ENCODE data around the gene OR1L6.

Gene OR1L6, protein sequence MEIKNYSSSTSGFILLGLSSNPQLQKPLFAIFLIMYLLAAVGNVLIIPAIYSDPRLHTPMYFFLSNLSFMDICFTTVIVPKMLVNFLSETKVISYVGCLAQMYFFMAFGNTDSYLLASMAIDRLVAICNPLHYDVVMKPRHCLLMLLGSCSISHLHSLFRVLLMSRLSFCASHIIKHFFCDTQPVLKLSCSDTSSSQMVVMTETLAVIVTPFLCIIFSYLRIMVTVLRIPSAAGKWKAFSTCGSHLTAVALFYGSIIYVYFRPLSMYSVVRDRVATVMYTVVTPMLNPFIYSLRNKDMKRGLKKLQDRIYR

DNA sequence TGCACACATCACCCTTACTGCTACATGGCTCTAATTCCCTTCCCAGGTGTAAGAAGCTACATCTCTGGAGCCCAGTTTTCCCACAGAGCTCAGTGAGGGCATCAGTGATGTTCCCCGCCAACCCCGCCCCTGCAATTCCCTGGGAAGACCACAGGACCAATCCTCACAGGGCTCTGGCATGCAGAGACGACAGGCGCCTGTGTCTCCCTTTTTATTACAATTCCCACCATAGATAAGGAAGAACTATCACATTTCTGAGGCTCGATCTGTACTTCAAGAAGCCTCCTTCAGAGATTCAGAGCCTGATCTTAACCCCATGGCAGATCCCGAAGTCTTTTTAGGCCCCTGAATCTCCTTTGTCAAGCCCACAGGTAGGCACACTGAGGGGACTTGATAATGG is at the start of gene OR1L6:
Gene OR1L6 (plus strand): TSS at position 301 of the 400 bp plus-strand sequence. CDS start 7,545 bp downstream, outside the sequence.
- intact Hi-C loops (cut with micrococcal nuclease), result no loop called here
- Mint-ChIP-seq H3K27ac (no peak within 1 kb of the TSS), H3K27me3 (no peaks in the 10 kb centered on the region), H3K9me3 (peaks cover 13% of the 10 kb centered on the region), H3K36me3 (ENCODE audit: low read depth) (no peaks in the 10 kb centered on the region), H3K4me1 (ENCODE audit: low read depth) (no peaks in the 10 kb centered on the region), H3K4me3 (no peak within 1 kb of the TSS)

DNA sequence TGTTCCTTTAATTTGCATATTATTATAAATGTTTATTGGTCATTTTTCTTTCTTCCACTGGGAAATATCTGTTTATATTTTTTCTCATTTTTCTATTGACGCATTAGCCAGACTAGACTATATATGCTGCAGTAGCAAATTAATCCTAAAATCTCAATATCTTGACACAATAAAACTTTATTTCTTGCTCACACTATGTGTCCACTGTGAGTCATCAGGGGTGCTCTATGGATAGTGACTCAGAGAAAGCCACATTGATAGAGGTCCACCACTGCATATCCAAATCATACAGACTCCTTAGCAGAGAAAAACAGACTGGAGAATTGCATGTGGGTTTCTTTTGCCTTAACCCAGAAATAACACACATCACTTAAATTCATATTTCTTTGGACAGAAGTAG is 46.4 kb upstream of the OR1L6 start:
- H3K27ac Mint-ChIP-seq, result no peak overlapping the region
- no peak overlapping the region for H3K4me3 Mint-ChIP-seq
- H3K9me3 Mint-ChIP-seq, result peaks cover 19% of the 10 kb centered on the region

DNA sequence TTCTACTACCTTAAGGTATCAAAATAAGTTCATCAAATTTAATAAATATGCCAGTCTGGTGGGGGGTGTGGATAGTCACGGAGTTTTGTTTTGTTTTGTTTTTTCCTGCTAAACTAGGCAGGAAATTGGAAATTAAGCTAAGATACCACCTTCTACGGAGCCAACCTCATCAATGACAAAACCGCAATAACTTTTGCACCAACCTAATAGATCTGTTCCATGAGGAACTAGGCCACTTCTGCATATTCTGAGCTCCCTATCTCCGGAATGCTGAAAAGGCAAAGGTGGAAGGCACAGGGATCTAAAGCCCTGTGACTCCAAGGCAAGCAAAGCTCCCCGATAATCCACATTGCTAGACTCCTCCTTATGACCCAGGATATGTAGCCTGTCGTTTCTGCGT is 24.1 kb upstream of the OR1L6 start:
- H3K4me3 Mint-ChIP-seq, result no peak overlapping the region
- H3K27me3 Mint-ChIP-seq, result no peaks in the 10 kb centered on the region
- intact Hi-C loops (cut with micrococcal nuclease), result no loop called here
- no peak overlapping the region for H3K27ac Mint-ChIP-seq
- H3K9me3 Mint-ChIP-seq, result peaks cover 45% of the 10 kb centered on the region
- H3K4me1 Mint-ChIP-seq (ENCODE audit: low read depth), result no peaks in the 10 kb centered on the region
- no peaks in the 10 kb centered on the region for H3K36me3 Mint-ChIP-seq (ENCODE audit: low read depth)

More for the DNA sequence above, 46.4 kb upstream of the OR1L6 start:
- intact Hi-C loops (cut with micrococcal nuclease), result no loop called here
- Mint-ChIP-seq H3K27me3 (no peaks in the 10 kb centered on the region), H3K4me1 (ENCODE audit: low read depth) (no peaks in the 10 kb centered on the region), H3K36me3 (ENCODE audit: low read depth) (no peaks in the 10 kb centered on the region)

DNA sequence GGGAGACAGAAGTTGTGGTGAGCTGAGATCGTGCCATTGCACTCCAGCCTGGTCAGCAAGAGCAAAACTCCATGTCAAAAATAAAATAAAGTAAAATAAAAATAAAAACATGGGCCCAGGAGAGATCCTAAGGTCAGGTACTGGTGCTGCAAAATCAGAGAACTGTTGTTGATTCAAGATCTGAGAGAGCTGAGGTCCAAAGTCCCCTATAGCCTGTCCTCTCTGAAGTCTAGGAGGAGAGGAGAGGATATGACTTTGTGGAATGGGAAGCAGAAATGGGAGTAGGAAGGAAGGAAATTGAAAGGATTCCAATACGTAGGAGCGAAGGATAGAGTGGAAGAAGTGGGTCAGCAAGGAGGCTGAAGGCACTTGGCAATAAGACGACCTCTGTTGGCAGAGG is 22.9 kb upstream of the OR1L6 start:
- no peak overlapping the region for H3K27ac Mint-ChIP-seq
- no peak overlapping the region for H3K4me3 Mint-ChIP-seq
- H3K4me1 Mint-ChIP-seq (ENCODE audit: low read depth), result no peaks in the 10 kb centered on the region
- H3K36me3 Mint-ChIP-seq (ENCODE audit: low read depth), result no peaks in the 10 kb centered on the region
- intact Hi-C loops (cut with micrococcal nuclease), result no loop called here
- peaks cover 52% of the 10 kb centered on the region for H3K9me3 Mint-ChIP-seq
- H3K27me3 Mint-ChIP-seq, result no peaks in the 10 kb centered on the region

DNA sequence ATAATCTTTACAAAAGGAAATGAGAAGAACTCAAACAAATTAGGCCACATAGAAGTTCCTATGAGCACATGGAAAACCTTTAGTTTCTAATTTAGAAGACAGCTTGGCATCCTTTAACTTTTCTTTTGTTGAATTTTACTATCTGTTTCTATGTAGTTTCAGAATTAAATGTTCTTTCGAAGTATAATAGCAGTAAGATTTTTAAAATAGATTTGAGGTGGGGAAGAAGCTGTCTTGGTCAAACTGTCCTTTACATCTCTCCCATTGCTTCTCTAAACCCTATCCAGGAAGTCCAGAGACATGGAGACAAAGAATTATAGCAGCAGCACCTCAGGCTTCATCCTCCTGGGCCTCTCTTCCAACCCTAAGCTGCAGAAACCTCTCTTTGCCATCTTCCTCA is 18.4 kb upstream of the OR1L6 start, which contains the start of gene OR1L4:
Gene OR1L4 (plus strand): TSS at position 301 of the 400 bp plus-strand sequence. CDS start 0 bp downstream, at position 301.
- Mint-ChIP-seq H3K27me3 (no peaks in the 10 kb centered on the region), H3K9me3 (peaks cover 65% of the 10 kb centered on the region), H3K36me3 (ENCODE audit: low read depth) (no peaks in the 10 kb centered on the region), H3K27ac (no peak within 1 kb of the TSS), H3K4me1 (ENCODE audit: low read depth) (no peaks in the 10 kb centered on the region), H3K4me3 (no peak within 1 kb of the TSS)
- intact Hi-C loops (cut with micrococcal nuclease), result no loop called here

DNA sequence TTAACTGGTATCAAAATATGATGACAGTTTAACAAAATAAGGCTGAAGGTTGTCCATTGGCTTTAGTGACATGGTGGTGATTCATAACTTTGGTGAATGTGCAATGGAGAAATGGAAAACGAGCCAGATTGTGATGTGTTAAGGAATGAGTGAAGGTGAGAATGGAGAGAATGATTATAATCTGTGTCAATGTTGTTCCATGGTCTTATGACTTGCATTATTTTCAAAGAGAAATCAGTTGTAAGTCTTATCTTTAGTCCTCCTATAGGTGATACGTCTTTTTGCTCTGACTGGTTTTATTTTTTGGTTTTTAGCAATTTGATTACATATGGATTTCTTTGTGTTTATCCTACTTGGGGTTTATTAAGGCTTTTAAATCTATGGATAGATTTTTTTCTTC is 12.7 kb downstream of the OR1L6 start:
- Mint-ChIP-seq H3K36me3 (ENCODE audit: low read depth) (no peaks in the 10 kb centered on the region), H3K4me3 (no peak overlapping the region), H3K4me1 (ENCODE audit: low read depth) (no peaks in the 10 kb centered on the region), H3K27me3 (no peaks in the 10 kb centered on the region), H3K9me3 (peaks cover 52% of the 10 kb centered on the region), H3K27ac (no peak overlapping the region)
- intact Hi-C loops (cut with micrococcal nuclease), result no loop called here

DNA sequence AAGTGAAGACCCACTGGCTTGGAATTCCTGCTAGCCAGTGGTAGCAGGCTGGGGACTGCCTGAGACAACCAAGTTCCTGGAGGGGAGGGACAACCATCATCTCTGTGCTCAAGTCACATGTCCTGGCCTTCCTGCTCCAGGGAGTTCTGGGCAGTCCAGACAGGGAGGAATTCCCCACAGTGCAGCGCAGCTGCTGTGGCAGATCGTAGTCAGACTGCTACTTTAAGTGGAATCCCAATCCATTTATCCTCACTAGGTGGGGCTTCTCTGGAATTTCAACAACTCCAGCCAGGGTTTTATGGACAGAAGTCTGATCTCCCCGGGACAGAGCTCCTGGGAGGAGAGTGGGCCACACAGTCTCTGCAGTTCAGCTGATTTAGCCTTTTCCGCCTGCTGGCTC is 25.7 kb downstream of the OR1L6 start:
- Mint-ChIP-seq H3K27me3 (peaks cover 4% of the 10 kb centered on the region), H3K9me3 (peaks cover 41% of the 10 kb centered on the region), H3K4me3 (no peak overlapping the region), H3K36me3 (ENCODE audit: low read depth) (no peaks in the 10 kb centered on the region), H3K4me1 (ENCODE audit: low read depth) (no peaks in the 10 kb centered on the region), H3K27ac (no peak overlapping the region)
- intact Hi-C loops (cut with micrococcal nuclease), result no loop called here

DNA sequence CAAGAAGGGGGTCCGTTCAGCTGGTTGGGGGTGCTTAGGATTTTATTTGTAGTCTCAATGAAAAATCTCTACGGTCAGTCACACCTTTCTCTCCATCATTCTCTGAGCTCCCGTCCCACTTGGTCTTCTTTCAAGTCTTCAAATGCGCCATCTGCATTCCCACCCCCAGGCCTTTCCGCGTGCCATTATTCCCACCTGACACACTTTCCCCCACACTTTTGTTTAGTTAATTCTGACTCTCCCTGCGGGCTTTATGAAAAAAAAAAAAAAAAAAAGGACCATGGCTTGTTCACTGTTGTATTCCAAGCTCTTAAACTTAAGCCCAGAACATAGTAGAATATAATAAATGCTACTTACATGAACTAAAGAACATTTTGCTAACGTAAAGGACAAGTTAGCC is 34.9 kb downstream of the OR1L6 start:
- intact Hi-C loops (cut with micrococcal nuclease), result no loop called here
- Mint-ChIP-seq H3K36me3 (ENCODE audit: low read depth) (no peaks in the 10 kb centered on the region), H3K9me3 (peaks cover 15% of the 10 kb centered on the region), H3K27ac (no peak overlapping the region), H3K27me3 (no peaks in the 10 kb centered on the region), H3K4me1 (ENCODE audit: low read depth) (no peaks in the 10 kb centered on the region), H3K4me3 (no peak overlapping the region)

DNA sequence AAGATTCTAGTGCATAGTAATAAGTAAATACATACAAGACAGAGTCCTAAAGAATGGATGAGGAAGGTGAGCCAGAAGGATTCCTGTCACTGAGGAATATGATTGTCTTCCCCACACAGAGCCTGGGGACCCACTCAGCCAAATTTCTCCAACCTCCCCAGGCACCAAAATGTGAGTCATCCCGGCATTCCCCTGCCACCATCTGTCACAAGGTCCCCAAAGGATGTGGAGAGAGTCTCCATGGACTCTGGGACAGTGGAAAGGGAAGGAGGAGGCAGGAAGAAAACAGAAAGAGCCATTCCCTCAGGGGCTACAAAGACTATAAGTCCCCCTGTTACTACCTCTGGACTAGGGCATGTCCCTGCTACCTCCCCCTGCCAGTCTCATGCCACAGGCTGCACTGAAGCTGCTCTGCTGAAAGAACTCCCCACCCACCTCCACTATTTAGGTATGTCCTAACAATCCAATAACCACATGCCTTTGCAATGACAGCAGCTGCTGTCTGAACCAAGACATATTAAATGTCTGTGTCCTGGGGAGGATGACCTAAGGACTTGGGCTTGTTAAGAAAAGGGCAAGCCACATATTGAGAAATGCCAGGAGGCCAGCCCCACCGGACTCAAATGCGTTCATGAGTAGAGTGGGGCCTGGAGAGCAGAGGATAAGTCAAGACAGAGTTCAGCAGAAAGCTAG is 36.0 kb downstream of the OR1L6 start:
- H3K9me3 Mint-ChIP-seq, result peaks cover 9% of the 10 kb centered on the region
- H3K27me3 Mint-ChIP-seq, result no peaks in the 10 kb centered on the region
- intact Hi-C loops (cut with micrococcal nuclease), result no loop called here
- no peak overlapping the region for H3K27ac Mint-ChIP-seq
- H3K36me3 Mint-ChIP-seq (ENCODE audit: low read depth), result no peaks in the 10 kb centered on the region
- H3K4me1 Mint-ChIP-seq (ENCODE audit: low read depth), result no peaks in the 10 kb centered on the region
- H3K4me3 Mint-ChIP-seq, result no peak overlapping the region

DNA sequence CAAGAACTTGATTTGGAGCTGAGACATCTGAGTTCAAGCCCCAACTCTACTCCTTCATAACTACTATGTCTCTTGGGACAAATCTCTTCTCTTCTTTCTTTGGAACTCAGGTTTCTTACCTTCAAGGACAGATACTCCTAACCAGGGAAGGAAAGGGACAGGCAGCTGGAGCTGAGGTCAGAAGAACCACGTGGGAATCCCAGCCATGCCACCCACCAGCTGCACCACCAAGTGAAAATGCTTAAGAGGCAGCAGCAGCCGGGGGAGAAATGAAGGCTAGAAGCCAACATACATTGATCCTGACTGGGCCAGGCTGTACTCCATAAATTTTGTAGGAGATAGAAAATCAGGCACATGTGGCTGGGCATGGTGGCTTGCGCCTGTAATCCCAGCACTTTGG is 37.1 kb downstream of the OR1L6 start:
- no peaks in the 10 kb centered on the region for H3K9me3 Mint-ChIP-seq
- H3K36me3 Mint-ChIP-seq (ENCODE audit: low read depth), result no peaks in the 10 kb centered on the region
- H3K4me3 Mint-ChIP-seq, result no peak overlapping the region
- intact Hi-C loops (cut with micrococcal nuclease), result no loop called here
- no peaks in the 10 kb centered on the region for H3K27me3 Mint-ChIP-seq
- H3K4me1 Mint-ChIP-seq (ENCODE audit: low read depth), result no peaks in the 10 kb centered on the region
- H3K27ac Mint-ChIP-seq, result no peak overlapping the region

DNA sequence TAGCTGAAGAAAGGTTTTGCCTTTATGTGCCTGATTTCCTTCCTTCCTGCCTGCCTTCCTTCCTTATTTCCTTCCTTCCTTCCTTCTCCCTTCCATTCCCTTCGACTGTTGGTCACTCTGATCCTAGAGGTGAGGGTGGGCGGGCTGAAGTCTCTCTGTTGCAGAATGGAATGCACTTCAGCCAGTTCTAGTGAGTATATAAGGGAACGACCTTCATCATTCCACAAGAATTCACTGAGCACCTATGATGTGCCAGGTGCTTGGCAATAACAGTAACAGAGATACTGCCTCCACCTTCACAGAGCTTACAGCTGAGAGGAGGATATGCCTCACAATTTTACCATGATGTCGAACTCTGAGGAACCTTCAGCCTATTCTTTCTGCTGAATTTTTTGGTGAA is 37.9 kb downstream of the OR1L6 start:
- intact Hi-C loops (cut with micrococcal nuclease), result no loop called here
- Mint-ChIP-seq H3K9me3 (no peaks in the 10 kb centered on the region), H3K36me3 (ENCODE audit: low read depth) (no peaks in the 10 kb centered on the region), H3K27ac (no peak overlapping the region), H3K4me1 (ENCODE audit: low read depth) (no peaks in the 10 kb centered on the region), H3K4me3 (no peak overlapping the region), H3K27me3 (no peaks in the 10 kb centered on the region)

DNA sequence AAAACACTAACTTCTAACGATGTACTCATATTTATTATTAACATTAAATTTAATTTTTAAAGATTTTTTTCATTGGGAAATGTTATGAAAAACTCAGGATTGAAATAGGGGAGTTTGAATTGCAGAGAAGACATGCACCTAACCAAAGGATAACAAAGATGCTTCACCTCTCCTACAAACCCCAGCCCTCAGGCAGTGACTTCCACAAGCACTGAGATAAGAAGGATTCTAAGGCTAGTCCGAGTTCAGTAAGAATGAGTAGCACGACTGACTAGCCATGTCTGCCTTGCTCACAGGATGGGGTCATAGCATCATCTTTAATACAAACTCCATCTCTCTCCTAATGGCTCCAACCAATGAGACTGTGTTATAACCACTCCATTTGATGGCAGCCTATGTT is 39.6 kb downstream of the OR1L6 start:
- H3K9me3 Mint-ChIP-seq, result no peaks in the 10 kb centered on the region
- intact Hi-C loops (cut with micrococcal nuclease), result no loop called here
- H3K27me3 Mint-ChIP-seq, result no peaks in the 10 kb centered on the region
- no peaks in the 10 kb centered on the region for H3K4me1 Mint-ChIP-seq (ENCODE audit: low read depth)
- no peak overlapping the region for H3K27ac Mint-ChIP-seq
- no peaks in the 10 kb centered on the region for H3K36me3 Mint-ChIP-seq (ENCODE audit: low read depth)
- H3K4me3 Mint-ChIP-seq, result no peak overlapping the region

DNA sequence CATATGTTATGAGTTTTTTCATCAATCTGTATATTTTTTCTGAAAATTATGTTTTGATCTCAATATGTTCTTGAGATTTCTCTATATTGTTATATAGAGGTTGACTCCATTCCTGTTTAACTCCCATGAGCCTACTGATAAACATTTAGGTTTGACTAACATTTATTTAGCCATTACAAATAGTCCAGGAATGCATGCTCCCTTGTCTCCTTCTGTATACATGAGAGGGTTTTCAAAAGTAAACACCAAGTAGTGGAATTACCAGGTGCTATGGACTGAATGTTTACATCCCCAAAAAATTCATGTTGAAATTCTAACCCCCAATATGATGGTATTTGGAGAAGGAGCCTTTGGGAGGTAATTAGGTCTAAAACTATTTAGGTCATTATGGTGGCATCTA is 43.2 kb downstream of the OR1L6 start:
- Mint-ChIP-seq H3K9me3 (no peaks in the 10 kb centered on the region), H3K4me3 (no peak overlapping the region), H3K27ac (no peak overlapping the region), H3K36me3 (ENCODE audit: low read depth) (no peaks in the 10 kb centered on the region), H3K27me3 (no peaks in the 10 kb centered on the region), H3K4me1 (ENCODE audit: low read depth) (no peaks in the 10 kb centered on the region)
- intact Hi-C loops (cut with micrococcal nuclease), result no loop called here

DNA sequence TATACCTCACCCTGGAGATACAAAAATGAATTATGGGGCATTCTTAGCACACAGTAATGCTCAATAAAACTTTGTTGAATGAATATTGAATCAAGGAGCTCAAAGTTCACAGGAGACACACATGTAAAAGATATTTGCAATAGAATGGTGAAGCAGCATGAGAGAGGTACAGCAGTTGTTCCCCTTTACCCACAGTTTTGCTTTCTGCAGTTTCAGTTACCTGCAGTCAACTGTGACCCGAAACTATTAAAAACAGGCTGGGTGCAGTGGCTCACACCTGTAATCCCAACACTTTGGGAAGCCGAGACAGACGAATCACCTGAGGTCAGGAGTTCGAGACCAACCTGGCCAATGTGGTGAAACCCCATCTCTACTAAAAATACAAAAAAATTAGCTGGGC is 44.2 kb downstream of the OR1L6 start:
- H3K36me3 Mint-ChIP-seq (ENCODE audit: low read depth), result no peaks in the 10 kb centered on the region
- peaks cover 1% of the 10 kb centered on the region for H3K27me3 Mint-ChIP-seq
- intact Hi-C loops (cut with micrococcal nuclease), result no loop called here
- H3K4me1 Mint-ChIP-seq (ENCODE audit: low read depth), result no peaks in the 10 kb centered on the region
- H3K9me3 Mint-ChIP-seq, result no peaks in the 10 kb centered on the region
- H3K27ac Mint-ChIP-seq, result no peak overlapping the region
- H3K4me3 Mint-ChIP-seq, result no peak overlapping the region

DNA sequence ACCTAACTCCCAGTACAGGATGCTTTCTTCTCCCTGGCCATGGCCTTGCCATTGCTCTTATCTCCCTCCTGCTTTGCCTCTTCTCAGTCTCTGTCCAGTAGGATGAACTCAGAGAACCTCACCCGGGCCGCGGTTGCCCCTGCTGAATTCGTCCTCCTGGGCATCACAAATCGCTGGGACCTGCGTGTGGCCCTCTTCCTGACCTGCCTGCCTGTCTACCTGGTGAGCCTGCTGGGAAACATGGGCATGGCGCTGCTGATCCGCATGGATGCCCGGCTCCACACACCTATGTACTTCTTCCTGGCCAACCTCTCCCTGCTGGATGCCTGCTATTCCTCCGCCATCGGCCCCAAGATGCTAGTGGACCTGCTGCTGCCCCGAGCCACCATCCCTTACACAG is 46.7 kb downstream of the OR1L6 start, which contains the start of gene OR5C1:
Gene OR5C1 (plus strand): TSS at position 103 of the 400 bp plus-strand sequence. CDS start 0 bp downstream, at position 103.
- no peaks in the 10 kb centered on the region for H3K36me3 Mint-ChIP-seq (ENCODE audit: low read depth)
- H3K27me3 Mint-ChIP-seq, result peaks cover 2% of the 10 kb centered on the region
- no peak within 1 kb of the TSS for H3K27ac Mint-ChIP-seq
- no peak within 1 kb of the TSS for H3K4me3 Mint-ChIP-seq
- no peaks in the 10 kb centered on the region for H3K4me1 Mint-ChIP-seq (ENCODE audit: low read depth)
- no peaks in the 10 kb centered on the region for H3K9me3 Mint-ChIP-seq
- intact Hi-C loops (cut with micrococcal nuclease), result no loop called here
